GM23338 (cell line): ENCODE measurements around the gene TSPAN10. TPM values are rescaled to one million over a fixed set of nuclear protein-coding genes. Genes with fewer than 3 reads are reported as not detected.

Source experiments
- ATAC-seq: fragments of 200-7000 bp; cut with Tn5 transposase; 3 replicates; pipeline ENCODE4 v1.9.1; 2020
- DNase-seq: peaks from one replicate; pipeline ENCODE4 v3.0.0-alpha.2; 2015; ENCODE audit warnings: low spot score
- H2AFZ ChIP-seq: fragments of 200-600 bp; sonication (generic); 2 replicates; pipeline ENCODE4 v1.8.0; 2016; ENCODE audit warnings: antibody characterized with exemption, mild to moderate bottlenecking, moderate library complexity
- H3F3A ChIP-seq: fragments of 200-600 bp; sonication (generic); replicated peaks from 2 replicates; pipeline ENCODE4 v1.8.0; 2017; ENCODE audit warnings: antibody characterized with exemption, mixed run types, low read depth
- H3K27ac ChIP-seq: fragments of 200-600 bp; sonication (generic); 2 replicates; pipeline ENCODE4 v1.6.1; 2016; ENCODE audit warnings: low read depth
- H3K27me3 ChIP-seq: fragments of 200-600 bp; sonication (generic); 2 replicates; pipeline ENCODE4 v1.8.0; 2016; ENCODE audit warnings: mild to moderate bottlenecking, mixed run types, moderate library complexity; ENCODE audit not compliant: insufficient read depth
- H3K36me3 ChIP-seq: fragments of 200-600 bp; sonication (generic); 2 replicates; pipeline ENCODE4 v1.8.0; 2016; ENCODE audit warnings: mild to moderate bottlenecking; ENCODE audit not compliant: insufficient read depth
- H3K4me1 ChIP-seq: fragments of 200-600 bp; sonication (generic); 2 replicates; pipeline ENCODE4 v1.8.0; 2016; ENCODE audit warnings: mild to moderate bottlenecking, moderate library complexity; ENCODE audit not compliant: insufficient read depth
- H3K4me2 ChIP-seq: fragments of 200-600 bp; sonication (generic); 2 replicates; pipeline ENCODE4 v1.7.1; 2017; ENCODE audit warnings: mixed run types
- H3K4me3 ChIP-seq: fragments of 200-600 bp; sonication (generic); 2 replicates; pipeline ENCODE4 v1.6.1; 2016; ENCODE audit warnings: mixed run types
- H3K79me2 ChIP-seq: fragments of 200-600 bp; sonication (generic); replicated peaks from 2 replicates; pipeline ENCODE4 v1.8.0; 2017; ENCODE audit warnings: mild to moderate bottlenecking; ENCODE audit not compliant: insufficient read depth
- H3K9me2 ChIP-seq: fragments of 200-600 bp; sonication (generic); 2 replicates; pipeline ENCODE4 v1.8.0; 2017; ENCODE audit not compliant: insufficient read depth
- H4K20me1 ChIP-seq: fragments of 200-600 bp; sonication (generic); replicated peaks from 2 replicates; pipeline ENCODE4 v1.8.0; 2017; ENCODE audit warnings: mild to moderate bottlenecking; ENCODE audit not compliant: insufficient read depth
- H3K27ac Mint-ChIP-seq: 2 replicates; pipeline ENCODE4 v1.8.0; 2020; ENCODE audit warnings: inconsistent platforms, mild to moderate bottlenecking, moderate library complexity, mixed read lengths
- H3K27me3 Mint-ChIP-seq: 3 replicates; pipeline ENCODE4 v1.8.0; 2022; ENCODE audit warnings: low read depth, mild to moderate bottlenecking, moderate library complexity, mixed read lengths, inconsistent platforms; ENCODE audit not compliant: insufficient read depth, poor library complexity
- H3K36me3 Mint-ChIP-seq: 3 replicates; pipeline ENCODE4 v1.8.0; 2021; ENCODE audit warnings: low read depth, mild to moderate bottlenecking, inconsistent platforms, moderate library complexity, mixed read lengths
- H3K4me1 Mint-ChIP-seq: 3 replicates; pipeline ENCODE4 v1.8.0; 2020; ENCODE audit warnings: mild to moderate bottlenecking, inconsistent platforms, mixed read lengths
- H3K4me3 Mint-ChIP-seq: 3 replicates; pipeline ENCODE4 v1.8.0; 2021; ENCODE audit warnings: moderate library complexity, mild to moderate bottlenecking, inconsistent platforms, mixed read lengths
- H3K9me3 Mint-ChIP-seq: 3 replicates; pipeline ENCODE4 v1.8.0; 2020; ENCODE audit warnings: moderate library complexity, mild to moderate bottlenecking, inconsistent platforms, mixed read lengths
- CREB1 ChIP-seq: fragments of 250-450 bp; sonication (Bioruptor Pico); IDR thresholded peaks from 2 replicates; pipeline ENCODE4 v1.5.0; 2020; ENCODE audit warnings: low read depth, mild to moderate bottlenecking, moderate library complexity
- CTCF ChIP-seq, 2 experiments: fragments of 200-600 bp in 1 of 2; sonication (generic) in 1 of 2; conservative IDR thresholded peaks; 2 replicates each; pipeline versions ENCODE4 v1.5.1 to v1.6.1; 2016 to 2017; ENCODE audit warnings: antibody characterized with exemption in 2 of 2, low read depth in 2 of 2, mild to moderate bottlenecking in 2 of 2, moderate library complexity in 1 of 2
- EZH2 ChIP-seq: fragments of 200-600 bp; sonication (generic); IDR thresholded peaks from one replicate; pipeline ENCODE4 v1.8.0; 2017; ENCODE audit warnings: antibody characterized with exemption, mild to moderate bottlenecking, low read depth; ENCODE audit not compliant: unreplicated experiment
- EZH2phosphoT487 ChIP-seq: fragments of 200-600 bp; sonication (generic); IDR thresholded peaks from one replicate; pipeline ENCODE4 v1.8.1; 2018; ENCODE audit warnings: antibody characterized with exemption; ENCODE audit not compliant: unreplicated experiment
- JUNB ChIP-seq: IDR thresholded peaks from one replicate; pipeline ENCODE4 v1.6.1; 2016; ENCODE audit warnings: antibody characterized with exemption; ENCODE audit not compliant: unreplicated experiment
- NANOG ChIP-seq: IDR thresholded peaks from 2 replicates; pipeline ENCODE4 v1.6.1; 2016; ENCODE audit warnings: antibody characterized with exemption, borderline replicate concordance
- POLR2AphosphoS5 ChIP-seq: IDR thresholded peaks from 2 replicates; pipeline ENCODE4 v1.6.1; 2016; ENCODE audit warnings: antibody characterized with exemption, low read depth
- REST ChIP-seq: IDR thresholded peaks from one replicate; pipeline ENCODE4 v1.6.1; 2018; ENCODE audit warnings: antibody characterized with exemption; ENCODE audit not compliant: unreplicated experiment
- STAT1 ChIP-seq: IDR thresholded peaks from one replicate; pipeline ENCODE4 v1.6.1; 2016; ENCODE audit warnings: antibody characterized with exemption; ENCODE audit not compliant: unreplicated experiment
- ZNF114 ChIP-seq: fragments of 250-450 bp; sonication (Bioruptor Pico); IDR thresholded peaks from 2 replicates; pipeline ENCODE4 v1.5.0; 2020; ENCODE audit warnings: mild to moderate bottlenecking, moderate library complexity
- ZNF331 ChIP-seq: fragments of 250-450 bp; sonication (Bioruptor Pico); IDR thresholded peaks from 2 replicates; pipeline ENCODE4 v1.5.0; 2020; ENCODE audit warnings: low read depth, mild to moderate bottlenecking, moderate library complexity
- polyA plus RNA-seq: library from polyadenylated mRNA; unstranded; fragments of >200 nt; fragmentation: Nextera tagmentation; extraction: Ambion mirVana; gene quantifications from 2 replicates; pipeline ENCODE4 v1.2.1, GENCODE V29; 2016
- total RNA-seq: library from RNA; depleted of rRNA; stranded (reverse); fragments of >200 nt; shearing (Covaris generic); gene quantifications from 2 replicates; pipeline ENCODE4 v1.2.3, GENCODE V29; 2014
- TF ChIP-seq, protein P1 (sequence below): IDR thresholded peaks from 2 replicates; pipeline ENCODE4 v1.6.1; 2016; ENCODE audit warnings: antibody characterized with exemption
- TF ChIP-seq, protein P2 (sequence below): fragments of 250-450 bp; sonication (Bioruptor Pico); IDR thresholded peaks from 2 replicates; pipeline ENCODE4 v1.5.0; 2020; ENCODE audit warnings: mild to moderate bottlenecking, moderate library complexity

Gene TSPAN10
- total and polyA plus RNA-seq, 2 experiments from 2014 or later = 0.66 to 1.2 TPM

GRCh38 chr17:81644976-81645952, 8.3 kb downstream of the TSPAN10 start:
- ATAC-seq = no peak
- H3K4me3 Mint-ChIP-seq = no peak overlapping the region
- peaks cover 6% of the 10 kb centered on the region for H3K4me1 Mint-ChIP-seq
- no peaks in the 10 kb centered on the region for H3K36me3 ChIP-seq
- no peak for TF ChIP-seq REST
- TF ChIP-seq CREB1 = no peak
- TF ChIP-seq JUNB = no peak
- no peak for TF ChIP-seq STAT1
- TF ChIP-seq, protein P1, sequence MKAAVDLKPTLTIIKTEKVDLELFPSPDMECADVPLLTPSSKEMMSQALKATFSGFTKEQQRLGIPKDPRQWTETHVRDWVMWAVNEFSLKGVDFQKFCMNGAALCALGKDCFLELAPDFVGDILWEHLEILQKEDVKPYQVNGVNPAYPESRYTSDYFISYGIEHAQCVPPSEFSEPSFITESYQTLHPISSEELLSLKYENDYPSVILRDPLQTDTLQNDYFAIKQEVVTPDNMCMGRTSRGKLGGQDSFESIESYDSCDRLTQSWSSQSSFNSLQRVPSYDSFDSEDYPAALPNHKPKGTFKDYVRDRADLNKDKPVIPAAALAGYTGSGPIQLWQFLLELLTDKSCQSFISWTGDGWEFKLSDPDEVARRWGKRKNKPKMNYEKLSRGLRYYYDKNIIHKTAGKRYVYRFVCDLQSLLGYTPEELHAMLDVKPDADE = no peak
- no peak for TF ChIP-seq EZH2
- no peak for TF ChIP-seq CTCF (conservative IDR thresholded peaks at IDR 0.05; ENCODE audit: low read depth in 2 of 2)
- no peak for TF ChIP-seq ZNF114 (CRISPR knock-in tag)
- TF ChIP-seq, protein P2, sequence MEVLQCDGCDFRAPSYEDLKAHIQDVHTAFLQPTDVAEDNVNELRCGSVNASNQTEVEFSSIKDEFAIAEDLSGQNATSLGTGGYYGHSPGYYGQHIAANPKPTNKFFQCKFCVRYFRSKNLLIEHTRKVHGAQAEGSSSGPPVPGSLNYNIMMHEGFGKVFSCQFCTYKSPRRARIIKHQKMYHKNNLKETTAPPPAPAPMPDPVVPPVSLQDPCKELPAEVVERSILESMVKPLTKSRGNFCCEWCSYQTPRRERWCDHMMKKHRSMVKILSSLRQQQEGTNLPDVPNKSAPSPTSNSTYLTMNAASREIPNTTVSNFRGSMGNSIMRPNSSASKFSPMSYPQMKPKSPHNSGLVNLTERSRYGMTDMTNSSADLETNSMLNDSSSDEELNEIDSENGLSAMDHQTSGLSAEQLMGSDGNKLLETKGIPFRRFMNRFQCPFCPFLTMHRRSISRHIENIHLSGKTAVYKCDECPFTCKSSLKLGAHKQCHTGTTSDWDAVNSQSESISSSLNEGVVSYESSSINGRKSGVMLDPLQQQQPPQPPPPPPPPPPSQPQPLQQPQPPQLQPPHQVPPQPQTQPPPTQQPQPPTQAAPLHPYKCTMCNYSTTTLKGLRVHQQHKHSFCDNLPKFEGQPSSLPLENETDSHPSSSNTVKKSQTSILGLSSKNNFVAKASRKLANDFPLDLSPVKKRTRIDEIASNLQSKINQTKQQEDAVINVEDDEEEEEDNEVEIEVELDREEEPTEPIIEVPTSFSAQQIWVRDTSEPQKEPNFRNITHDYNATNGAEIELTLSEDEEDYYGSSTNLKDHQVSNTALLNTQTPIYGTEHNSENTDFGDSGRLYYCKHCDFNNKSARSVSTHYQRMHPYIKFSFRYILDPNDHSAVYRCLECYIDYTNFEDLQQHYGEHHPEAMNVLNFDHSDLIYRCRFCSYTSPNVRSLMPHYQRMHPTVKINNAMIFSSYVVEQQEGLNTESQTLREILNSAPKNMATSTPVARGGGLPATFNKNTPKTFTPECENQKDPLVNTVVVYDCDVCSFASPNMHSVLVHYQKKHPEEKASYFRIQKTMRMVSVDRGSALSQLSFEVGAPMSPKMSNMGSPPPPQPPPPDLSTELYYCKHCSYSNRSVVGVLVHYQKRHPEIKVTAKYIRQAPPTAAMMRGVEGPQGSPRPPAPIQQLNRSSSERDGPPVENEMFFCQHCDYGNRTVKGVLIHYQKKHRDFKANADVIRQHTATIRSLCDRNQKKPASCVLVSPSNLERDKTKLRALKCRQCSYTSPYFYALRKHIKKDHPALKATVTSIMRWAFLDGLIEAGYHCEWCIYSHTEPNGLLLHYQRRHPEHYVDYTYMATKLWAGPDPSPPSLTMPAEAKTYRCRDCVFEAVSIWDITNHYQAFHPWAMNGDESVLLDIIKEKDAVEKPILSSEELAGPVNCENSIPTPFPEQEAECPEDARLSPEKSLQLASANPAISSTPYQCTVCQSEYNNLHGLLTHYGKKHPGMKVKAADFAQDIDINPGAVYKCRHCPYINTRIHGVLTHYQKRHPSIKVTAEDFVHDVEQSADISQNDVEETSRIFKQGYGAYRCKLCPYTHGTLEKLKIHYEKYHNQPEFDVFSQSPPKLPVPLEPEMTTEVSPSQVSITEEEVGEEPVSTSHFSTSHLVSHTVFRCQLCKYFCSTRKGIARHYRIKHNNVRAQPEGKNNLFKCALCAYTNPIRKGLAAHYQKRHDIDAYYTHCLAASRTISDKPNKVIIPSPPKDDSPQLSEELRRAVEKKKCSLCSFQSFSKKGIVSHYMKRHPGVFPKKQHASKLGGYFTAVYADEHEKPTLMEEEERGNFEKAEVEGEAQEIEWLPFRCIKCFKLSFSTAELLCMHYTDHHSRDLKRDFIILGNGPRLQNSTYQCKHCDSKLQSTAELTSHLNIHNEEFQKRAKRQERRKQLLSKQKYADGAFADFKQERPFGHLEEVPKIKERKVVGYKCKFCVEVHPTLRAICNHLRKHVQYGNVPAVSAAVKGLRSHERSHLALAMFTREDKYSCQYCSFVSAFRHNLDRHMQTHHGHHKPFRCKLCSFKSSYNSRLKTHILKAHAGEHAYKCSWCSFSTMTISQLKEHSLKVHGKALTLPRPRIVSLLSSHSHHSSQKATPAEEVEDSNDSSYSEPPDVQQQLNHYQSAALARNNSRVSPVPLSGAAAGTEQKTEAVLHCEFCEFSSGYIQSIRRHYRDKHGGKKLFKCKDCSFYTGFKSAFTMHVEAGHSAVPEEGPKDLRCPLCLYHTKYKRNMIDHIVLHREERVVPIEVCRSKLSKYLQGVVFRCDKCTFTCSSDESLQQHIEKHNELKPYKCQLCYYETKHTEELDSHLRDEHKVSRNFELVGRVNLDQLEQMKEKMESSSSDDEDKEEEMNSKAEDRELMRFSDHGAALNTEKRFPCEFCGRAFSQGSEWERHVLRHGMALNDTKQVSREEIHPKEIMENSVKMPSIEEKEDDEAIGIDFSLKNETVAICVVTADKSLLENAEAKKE (CRISPR knock-in tag) = no peak
- no peak for TF ChIP-seq ZNF331 (CRISPR knock-in tag)
- no peak for TF ChIP-seq NANOG
- TF ChIP-seq EZH2phosphoT487 = no peak
- TF ChIP-seq POLR2AphosphoS5 = no peak
- no peak overlapping the region for H3K27ac ChIP-seq
- peaks cover 34% of the 10 kb centered on the region for H3K27me3 ChIP-seq
- no peaks in the 10 kb centered on the region for H4K20me1 ChIP-seq
- peaks cover 11% of the 10 kb centered on the region for H3K4me1 ChIP-seq
- peaks cover 9% of the 10 kb centered on the region; the same call in 1 of the 3 replicates for H3K9me3 Mint-ChIP-seq
- H3K4me2 ChIP-seq = no peak overlapping the region
- no peak for DNase-seq
- H3K4me3 ChIP-seq = no peak overlapping the region
- no peaks in the 10 kb centered on the region for H3K9me2 ChIP-seq
- no peaks in the 10 kb centered on the region for H3K36me3 Mint-ChIP-seq
- peaks cover 37% of the 10 kb centered on the region for H3K27me3 Mint-ChIP-seq
- H3K79me2 ChIP-seq = no peaks in the 10 kb centered on the region
- no peak overlapping the region for H3K27ac Mint-ChIP-seq
- H3F3A ChIP-seq = peaks cover 13% of the 10 kb centered on the region; the same call in 1 of the 2 replicates
- no peak overlapping the region for H2AFZ ChIP-seq
